GM23248 (cell line): ENCODE results near the gene SALL1. TPM values are rescaled to one million over a fixed set of nuclear protein-coding genes. Genes with fewer than 3 reads are reported as not detected.

ENCODE experiments used
- DNase-seq: peaks from one replicate; pipeline ENCODE4 v3.0.0-alpha.2; 2015
- H2AFZ ChIP-seq: fragments of 200-600 bp; sonication (generic); 2 replicates; pipeline ENCODE4 v1.6.1; 2016; ENCODE audit warnings: antibody characterized with exemption
- H3F3A ChIP-seq: fragments of 200-600 bp; sonication (generic); 2 replicates; pipeline ENCODE4 v1.6.1; 2016; ENCODE audit warnings: mild to moderate bottlenecking, antibody characterized with exemption, mixed run types; ENCODE audit not compliant: insufficient read depth
- H3K27ac ChIP-seq: fragments of 200-600 bp; sonication (generic); 2 replicates; pipeline ENCODE4 v1.5.1; 2016; ENCODE audit warnings: mild to moderate bottlenecking
- H3K27me3 ChIP-seq: fragments of 200-600 bp; sonication (generic); replicated peaks from 2 replicates; pipeline ENCODE4 v1.6.1; 2016; ENCODE audit warnings: mild to moderate bottlenecking; ENCODE audit not compliant: insufficient read depth
- H3K36me3 ChIP-seq: fragments of 200-600 bp; sonication (generic); 2 replicates; pipeline ENCODE4 v1.6.1; 2016; ENCODE audit warnings: low read depth, mild to moderate bottlenecking
- H3K4me1 ChIP-seq: fragments of 200-600 bp; sonication (generic); 2 replicates; pipeline ENCODE4 v1.6.1; 2016; ENCODE audit warnings: mild to moderate bottlenecking; ENCODE audit not compliant: insufficient read depth
- H3K4me2 ChIP-seq: fragments of 200-600 bp; sonication (generic); one replicate; pipeline ENCODE4 v1.6.1; 2016; ENCODE audit warnings: mild to moderate bottlenecking; ENCODE audit not compliant: unreplicated experiment
- H3K4me3 ChIP-seq: fragments of 200-600 bp; sonication (generic); 2 replicates; pipeline ENCODE4 v1.5.1; 2016; ENCODE audit warnings: mild to moderate bottlenecking
- H3K79me2 ChIP-seq: fragments of 200-600 bp; sonication (generic); 2 replicates; pipeline ENCODE4 v1.6.1; 2016; ENCODE audit warnings: mild to moderate bottlenecking; ENCODE audit not compliant: insufficient read depth
- H3K9ac ChIP-seq: fragments of 200-600 bp; sonication (generic); 2 replicates; pipeline ENCODE4 v1.6.1; 2016; ENCODE audit warnings: mild to moderate bottlenecking
- H3K9me2 ChIP-seq: fragments of 200-600 bp; sonication (generic); 2 replicates; pipeline ENCODE4 v1.6.1; 2016; ENCODE audit warnings: mixed run types, mild to moderate bottlenecking, moderate library complexity; ENCODE audit not compliant: insufficient read depth
- H3K9me3 ChIP-seq: fragments of 200-600 bp; sonication (generic); one replicate; pipeline ENCODE4 v1.6.1; 2017; ENCODE audit warnings: low read depth
- H4K20me1 ChIP-seq: fragments of 200-600 bp; sonication (generic); 2 replicates; pipeline ENCODE4 v1.6.0; 2016; ENCODE audit not compliant: insufficient read depth
- EZH2 ChIP-seq: fragments of 200-600 bp; sonication (generic); IDR thresholded peaks from 2 replicates; pipeline ENCODE4 v1.6.1; 2018; ENCODE audit warnings: antibody characterized with exemption, mild to moderate bottlenecking; ENCODE audit not compliant: insufficient read depth, poor library complexity, severe bottlenecking
- EZH2phosphoT487 ChIP-seq: fragments of 200-600 bp; sonication (generic); IDR thresholded peaks from 2 replicates; pipeline ENCODE4 v1.6.1; 2018; ENCODE audit warnings: antibody characterized with exemption, moderate library complexity, mild to moderate bottlenecking, low read depth; ENCODE audit not compliant: insufficient read depth
- whole genome bisulfite sequencing, 2 experiments: methylation state at CpG; one replicate each; pipeline ENCODE4 v1.1.6; 2015 to 2017; ENCODE audit warnings: low lambda C conversion rate in 2 of 2, low coverage in 1 of 2; ENCODE audit errors: missing lambda C conversion rate in 2 of 2; 5-methylcytosine and 5-hydroxymethylcytosine counted together
- in situ Hi-C: fragments of 300-500 bp; cut with MboI; formaldehyde crosslinking; loops from 2 replicates; pipeline ENCODE4 v1.15.0; 2020
- polyA plus RNA-seq: library from polyadenylated mRNA; unstranded; fragments of >200 nt; fragmentation: Nextera tagmentation; extraction: Ambion mirVana; gene quantifications from 2 replicates; pipeline ENCODE4 v1.2.1, GENCODE V29; 2016
- total RNA-seq: library from RNA; depleted of rRNA; stranded (reverse); fragments of >200 nt; shearing (Covaris generic); gene quantifications from 2 replicates; pipeline ENCODE4 v1.2.3, GENCODE V29; 2014

Gene SALL1
- total and polyA plus RNA-seq, 2 experiments from 2014 or later, result 1.7 to 2.6 TPM

- Histone ChIP-seq H3F3A (no peaks in the 10 kb centered on the region), H3K4me2 (no peak overlapping the region), H3K9me3 (no peaks in the 10 kb centered on the region), H2AFZ (no peak overlapping the region), H3K4me3 (no peak overlapping the region), H3K36me3 (no peaks in the 10 kb centered on the region), H3K9ac (no peak overlapping the region), H3K27me3 (peaks cover 32% of the 10 kb centered on the region), H3K27ac (no peak overlapping the region), H3K9me2 (no peaks in the 10 kb centered on the region; the same call in 1 of the 2 replicates), H3K79me2 (no peaks in the 10 kb centered on the region), H4K20me1 (no peaks in the 10 kb centered on the region), H3K4me1 (no peaks in the 10 kb centered on the region)
- 50 to 53% methylated on average over 3 of the region's 3 CpGs for WGBS, 2 experiments
- no peak for DNase-seq
- TF ChIP-seq EZH2phosphoT487, result no peak
- no peak for TF ChIP-seq EZH2
- in situ Hi-C loops, result no loop called here
Observed at GRCh38 chr16:51110700-51111157, 40.3 kb downstream of the SALL1 start.

- TF ChIP-seq EZH2 (no peak), EZH2phosphoT487 (no peak)
- Histone ChIP-seq H3K9me2 (no peaks in the 10 kb centered on the region; the same call in 1 of the 2 replicates), H3K4me2 (no peak overlapping the region), H3K9ac (no peak overlapping the region), H3K4me3 (no peak overlapping the region), H3F3A (no peaks in the 10 kb centered on the region), H4K20me1 (no peaks in the 10 kb centered on the region), H3K27ac (no peak overlapping the region), H3K27me3 (peaks cover 25% of the 10 kb centered on the region), H3K4me1 (no peaks in the 10 kb centered on the region), H2AFZ (no peak overlapping the region), H3K36me3 (no peaks in the 10 kb centered on the region), H3K9me3 (no peaks in the 10 kb centered on the region), H3K79me2 (no peaks in the 10 kb centered on the region)
- in situ Hi-C loops, result no loop called here
- WGBS, 2 experiments, result 59 to 62% methylated on average over 2 of the region's 2 CpGs
- DNase-seq, result no peak
Observed at GRCh38 chr16:51109173-51109572, 41.9 kb downstream of the SALL1 start.

- DNase-seq, result no peak
- H4K20me1 ChIP-seq, result no peaks in the 10 kb centered on the region
- no peak overlapping the region for H3K27ac ChIP-seq
Observed at GRCh38 chr16:51107742-51108141, 43.3 kb downstream of the SALL1 start.

GRCh38 chr16:51106535-51106934 is 44.5 kb downstream of the SALL1 start:
- no peak for TF ChIP-seq EZH2
- no peak for TF ChIP-seq EZH2phosphoT487
- Histone ChIP-seq H3F3A (no peaks in the 10 kb centered on the region), H3K9me2 (no peaks in the 10 kb centered on the region), H4K20me1 (no peaks in the 10 kb centered on the region), H3K9ac (no peak overlapping the region), H3K27ac (no peak overlapping the region), H3K4me1 (no peaks in the 10 kb centered on the region), H2AFZ (no peak overlapping the region), H3K36me3 (no peaks in the 10 kb centered on the region), H3K27me3 (0 out of 2 replicates have a peak, but pooled peaks cover 12% of the 10 kb centered on the region), H3K79me2 (no peaks in the 10 kb centered on the region), H3K4me2 (no peak overlapping the region), H3K4me3 (no peak overlapping the region), H3K9me3 (no peaks in the 10 kb centered on the region)
- WGBS, 2 experiments, result 35 to 37% methylated on average over 2 of the region's 2 CpGs
- DNase-seq, result no peak
- in situ Hi-C loops, result no loop called here

More at GRCh38 chr16:51107742-51108141, 43.3 kb downstream of the SALL1 start:
- no peak for TF ChIP-seq EZH2
- no peaks in the 10 kb centered on the region for H3K4me1 ChIP-seq
- H3K27me3 ChIP-seq, result peaks cover 12% of the 10 kb centered on the region; the same call in 1 of the 2 replicates
- H3K36me3 ChIP-seq, result no peaks in the 10 kb centered on the region
- in situ Hi-C loops, result no loop called here
- H3K4me3 ChIP-seq, result no peak overlapping the region
- no peaks in the 10 kb centered on the region for H3F3A ChIP-seq
- H3K4me2 ChIP-seq, result no peak overlapping the region
- H3K9me3 ChIP-seq, result no peaks in the 10 kb centered on the region
- 72 to 76% methylated on average over 2 of the region's 2 CpGs for WGBS, 2 experiments
- H3K79me2 ChIP-seq, result no peaks in the 10 kb centered on the region
- H2AFZ ChIP-seq, result no peak overlapping the region
- H3K9ac ChIP-seq, result no peak overlapping the region
- H3K9me2 ChIP-seq, result no peaks in the 10 kb centered on the region; the same call in 1 of the 2 replicates

GRCh38 chr16:51103590-51103989 is 47.5 kb downstream of the SALL1 start:
- no peak for DNase-seq
- H3K4me1 ChIP-seq, result no peaks in the 10 kb centered on the region
- WGBS, 2 experiments, result 32 to 34% methylated on average over 4 of the region's 4 CpGs
- H3K4me2 ChIP-seq, result no peak overlapping the region
- no peak for TF ChIP-seq EZH2phosphoT487
- TF ChIP-seq EZH2, result no peak
- no peak overlapping the region for H3K4me3 ChIP-seq
- no peaks in the 10 kb centered on the region for H3K79me2 ChIP-seq
- H3K27me3 ChIP-seq, result 0 out of 2 replicates have a peak, but pooled peaks cover 5% of the 10 kb centered on the region
- H3K36me3 ChIP-seq, result no peaks in the 10 kb centered on the region
- H3F3A ChIP-seq, result no peaks in the 10 kb centered on the region
- H4K20me1 ChIP-seq, result no peaks in the 10 kb centered on the region
- H3K27ac ChIP-seq, result no peak overlapping the region
- H3K9me3 ChIP-seq, result no peaks in the 10 kb centered on the region
- in situ Hi-C loops, result no loop called here
- H2AFZ ChIP-seq, result no peak overlapping the region
- no peaks in the 10 kb centered on the region for H3K9me2 ChIP-seq
- H3K9ac ChIP-seq, result no peak overlapping the region
